Sigmoid colon (tissue), 3 donors: ENCODE data around the gene GNGT1.

ENCODE experiments used
- CTCF ChIP-seq, 4 experiments: fragments of 450-650 bp in 3 of 4; fragments of 200-600 bp in 1 of 4; IDR thresholded peaks; one replicate each; pipeline ENCODE4 v1.5.1; 2016 to 2019; ENCODE audit warnings: antibody characterized with exemption in 4 of 4, mild to moderate bottlenecking in 3 of 4, moderate library complexity in 2 of 4
- POLR2A ChIP-seq, 2 donors: fragments of 450-650 bp; IDR thresholded peaks; one replicate each; pipeline ENCODE4 v1.6.1; 2016; ENCODE audit warnings: antibody characterized with exemption in 2 of 2, mild to moderate bottlenecking in 2 of 2, moderate library complexity in 2 of 2

DNA sequence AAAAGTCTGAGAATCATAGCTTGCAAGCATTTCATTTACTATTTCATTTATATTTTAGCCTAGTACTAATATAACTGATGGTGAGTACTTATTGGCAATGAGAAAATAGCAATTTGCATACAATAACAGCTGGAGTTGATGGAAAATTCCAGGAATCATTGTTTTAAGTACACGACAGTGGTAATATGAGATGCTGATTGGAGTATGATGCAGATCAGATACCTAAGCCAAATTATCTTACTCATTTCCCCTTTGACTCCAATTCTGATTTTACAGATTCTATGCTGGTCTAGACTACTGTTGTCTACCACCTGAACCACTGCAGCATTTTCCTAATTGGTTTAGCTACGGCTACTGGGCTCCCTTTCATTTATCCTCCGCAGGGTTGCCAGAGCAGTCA, 51.8 kb downstream of the GNGT1 start:
- TF ChIP-seq POLR2A (IDR thresholded peaks at IDR 0.05) (no peak), CTCF (IDR thresholded peaks at IDR 0.05) (no peak)
